Stimulated activated CD4-positive, alpha-beta T cell treated with anti-CD3 and anti-CD28 coated beads, Interleukin-2, amount 100 ng/mL, for 24 hours (primary cell): ENCODE results near the gene PPME1.
A peak's percentile ranks its signal among the peaks of the same experiment; 100 is the strongest.
"Not testable (repeated sequence)": the region's sequence is repeated elsewhere in the genome, so short reads cannot be mapped to it uniquely, and the experiment has no call there.

Experiments used
- DNase-seq, 2 donors: peaks; one replicate each; pipeline ENCODE4 v3.0.0-alpha.2; 2020

PPME1 gene, protein sequence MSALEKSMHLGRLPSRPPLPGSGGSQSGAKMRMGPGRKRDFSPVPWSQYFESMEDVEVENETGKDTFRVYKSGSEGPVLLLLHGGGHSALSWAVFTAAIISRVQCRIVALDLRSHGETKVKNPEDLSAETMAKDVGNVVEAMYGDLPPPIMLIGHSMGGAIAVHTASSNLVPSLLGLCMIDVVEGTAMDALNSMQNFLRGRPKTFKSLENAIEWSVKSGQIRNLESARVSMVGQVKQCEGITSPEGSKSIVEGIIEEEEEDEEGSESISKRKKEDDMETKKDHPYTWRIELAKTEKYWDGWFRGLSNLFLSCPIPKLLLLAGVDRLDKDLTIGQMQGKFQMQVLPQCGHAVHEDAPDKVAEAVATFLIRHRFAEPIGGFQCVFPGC

DNA sequence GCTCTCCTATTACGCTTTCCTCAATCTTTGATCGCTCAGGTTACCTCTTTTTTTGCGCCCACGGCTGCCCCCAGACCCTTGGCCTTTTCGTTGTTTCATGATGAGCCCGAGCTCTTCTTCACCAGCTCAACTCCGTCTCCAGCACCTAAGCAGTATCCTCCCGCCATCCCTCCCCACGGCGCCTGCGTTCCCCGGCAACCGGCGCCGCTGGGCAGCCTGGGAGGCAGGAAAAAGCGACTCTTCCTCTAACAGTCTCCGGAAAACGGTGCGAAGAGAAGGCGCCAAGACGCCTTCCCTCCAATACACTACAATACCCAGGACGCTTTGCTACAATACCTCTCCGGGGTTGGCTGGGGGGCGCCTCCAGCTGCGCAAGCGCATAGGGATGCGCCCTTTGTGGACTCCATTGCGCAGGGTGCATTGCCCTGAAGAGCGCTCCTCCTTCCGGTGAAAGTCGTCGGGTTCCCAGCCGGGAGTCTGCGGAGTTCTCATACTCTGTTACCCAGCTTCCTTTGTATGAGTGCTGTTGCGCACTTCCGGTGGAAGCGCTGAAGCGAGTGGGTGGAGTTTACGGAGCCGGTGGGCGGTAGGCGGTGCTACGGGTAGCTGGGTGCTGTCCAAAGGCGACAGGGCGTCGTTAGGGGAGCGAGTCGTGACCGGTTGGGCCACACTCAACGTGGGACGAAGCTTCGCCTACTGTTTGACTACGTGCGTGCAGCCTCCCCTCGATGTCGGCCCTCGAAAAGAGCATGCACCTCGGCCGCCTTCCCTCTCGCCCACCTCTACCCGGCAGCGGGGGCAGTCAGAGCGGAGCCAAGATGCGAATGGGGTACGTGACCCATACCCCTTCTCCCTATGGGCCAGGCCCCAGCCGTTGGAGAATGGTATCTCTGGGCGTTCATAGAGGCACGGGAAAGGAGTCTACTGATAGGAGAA is at the start of gene PPME1, which contains the start of gene C2CD3:
TSS of gene PPME1 (plus strand) at position 596 of the 936 bp plus-strand sequence. CDS start at position 729, 133 bp downstream.
TSS of gene C2CD3 (minus strand) at position 309 of the 936 bp plus-strand sequence. CDS start at position 99, 210 bp downstream.
- peak; percentile 94 to 96 for DNase-seq

GRCh38 chr11:74121804-74122203 is 49.3 kb upstream of the PPME1 start:
- DNase-seq: no peak

DNA sequence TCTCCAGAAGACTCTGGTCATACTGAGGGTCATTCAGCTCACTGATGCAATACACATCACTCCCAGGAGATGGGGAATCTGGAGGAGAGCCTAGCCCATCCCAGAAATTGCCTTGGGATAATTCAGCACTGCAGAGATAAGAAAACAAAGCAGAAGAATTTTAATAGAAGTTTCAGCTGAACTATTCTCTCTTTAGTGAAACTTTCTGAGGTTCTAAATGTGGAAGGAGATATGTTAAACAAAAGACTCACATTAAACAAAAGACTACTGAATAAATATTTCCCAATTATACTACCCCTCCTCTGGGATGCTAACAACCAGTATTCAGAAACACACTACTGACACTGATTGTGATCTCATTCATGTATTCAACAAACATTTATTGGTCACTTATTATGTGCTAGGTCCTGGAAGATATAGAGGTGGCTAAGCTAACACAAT is 48.1 kb upstream of the PPME1 start:
- no peak for DNase-seq

DNA sequence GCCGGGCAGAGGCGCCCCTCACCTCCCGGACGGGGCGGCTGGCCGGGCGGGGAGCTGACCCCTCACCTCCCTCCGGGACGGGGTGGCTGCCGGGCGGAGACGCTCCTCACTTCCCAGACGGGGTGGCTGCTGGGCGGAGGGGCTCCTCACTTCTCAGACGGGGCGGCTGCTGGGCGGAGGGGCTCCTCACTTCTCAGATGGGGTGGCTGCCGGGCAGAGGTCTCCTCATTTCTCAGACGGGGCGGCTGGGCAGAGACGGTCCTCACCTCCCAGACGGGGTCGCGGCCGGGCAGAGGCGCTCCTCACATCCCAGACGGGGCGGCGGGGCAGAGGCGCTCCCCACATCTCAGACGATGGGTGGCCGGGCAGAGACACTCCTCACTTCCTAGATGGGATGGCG is 42.0 kb upstream of the PPME1 start:
- not testable (repeated sequence) for DNase-seq

DNA sequence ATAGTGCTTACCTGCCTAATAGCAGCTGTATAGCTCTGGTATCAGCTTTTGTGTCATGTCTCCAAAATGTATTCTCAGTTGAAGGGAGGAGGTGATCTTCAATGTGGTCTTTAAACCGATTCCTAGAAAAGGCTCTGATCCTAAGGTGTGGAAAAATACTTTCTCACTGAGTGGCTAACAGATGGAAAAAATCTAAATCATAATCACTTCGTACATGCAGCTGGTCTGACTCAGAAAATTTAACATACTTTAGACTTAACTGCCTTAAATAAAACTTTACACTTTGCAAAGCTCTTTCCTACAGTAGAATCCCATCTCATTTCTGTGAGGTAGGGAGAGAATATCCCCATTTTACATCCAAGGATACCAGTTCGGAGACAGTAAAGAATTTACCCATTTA is 38.3 kb upstream of the PPME1 start:
- no peak for DNase-seq

- no peak for DNase-seq
These were observed 37.7 kb upstream of the PPME1 start for GRCh38 chr11:74133436-74133835.

- no peak for DNase-seq
These were observed 36.4 kb upstream of the PPME1 start for GRCh38 chr11:74134661-74135060.

- DNase-seq: no peak
These were observed 35.8 kb upstream of the PPME1 start for GRCh38 chr11:74135127-74135840.

- DNase-seq: no peak
These were observed 33.1 kb upstream of the PPME1 start for GRCh38 chr11:74138021-74138420.

DNA sequence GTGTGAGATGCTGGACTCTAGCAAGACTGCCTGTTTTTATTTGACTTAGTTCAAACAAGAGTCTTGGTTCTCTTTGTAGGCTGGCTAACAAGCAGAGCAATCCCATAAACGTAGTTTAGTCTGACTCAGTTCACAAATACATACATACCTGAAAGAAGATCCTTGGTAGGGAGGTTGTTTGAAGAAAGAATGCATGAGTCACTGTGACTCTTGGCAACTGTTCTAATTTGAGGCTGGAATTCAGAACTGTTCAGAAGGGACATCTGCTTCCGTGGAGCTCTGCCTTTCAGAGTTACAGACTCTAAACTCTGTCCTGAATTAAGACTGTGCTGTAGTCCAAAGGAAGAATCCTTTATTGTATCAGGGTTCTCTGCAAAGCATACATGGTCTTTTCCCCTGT is 32.5 kb upstream of the PPME1 start:
- no peak for DNase-seq

DNA sequence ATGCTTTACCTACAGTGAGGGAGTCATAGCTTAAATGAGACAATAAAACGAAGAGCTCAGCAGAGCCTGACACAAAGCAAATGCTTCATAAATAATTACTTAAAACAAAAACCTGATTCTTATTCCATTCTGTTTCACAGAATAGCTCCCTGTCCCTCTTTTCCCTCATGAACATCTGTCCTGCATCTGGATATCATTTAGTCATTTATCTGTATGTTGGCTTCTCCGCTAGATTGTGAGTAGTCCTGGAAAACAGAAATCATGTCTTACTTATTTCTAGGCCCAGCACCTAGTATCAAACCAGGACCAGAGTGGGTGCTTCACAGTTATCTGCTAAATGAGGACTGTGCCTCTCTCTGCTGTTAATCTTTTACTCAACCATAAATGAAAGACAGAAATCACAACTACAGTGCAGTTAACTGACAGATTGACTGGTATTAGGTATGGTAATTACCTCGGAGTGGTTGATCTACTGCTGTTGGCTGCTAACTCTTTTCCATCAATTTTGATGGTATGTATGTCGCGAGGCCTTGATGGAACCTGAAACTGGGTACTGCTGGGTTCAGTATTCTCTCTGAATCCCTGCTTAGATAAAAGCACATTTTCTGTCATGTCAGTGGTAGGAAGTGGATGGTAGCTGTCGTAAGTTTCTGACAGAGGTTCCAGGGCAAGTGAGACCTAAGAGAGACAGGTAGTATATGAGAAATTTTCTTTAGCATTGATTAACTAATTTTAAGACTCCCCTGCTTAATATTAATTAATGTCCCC is 31.8 kb upstream of the PPME1 start:
- no peak for DNase-seq

GRCh38 chr11:74139919-74140431 is 31.1 kb upstream of the PPME1 start:
- DNase-seq: not testable (repeated sequence)

DNA sequence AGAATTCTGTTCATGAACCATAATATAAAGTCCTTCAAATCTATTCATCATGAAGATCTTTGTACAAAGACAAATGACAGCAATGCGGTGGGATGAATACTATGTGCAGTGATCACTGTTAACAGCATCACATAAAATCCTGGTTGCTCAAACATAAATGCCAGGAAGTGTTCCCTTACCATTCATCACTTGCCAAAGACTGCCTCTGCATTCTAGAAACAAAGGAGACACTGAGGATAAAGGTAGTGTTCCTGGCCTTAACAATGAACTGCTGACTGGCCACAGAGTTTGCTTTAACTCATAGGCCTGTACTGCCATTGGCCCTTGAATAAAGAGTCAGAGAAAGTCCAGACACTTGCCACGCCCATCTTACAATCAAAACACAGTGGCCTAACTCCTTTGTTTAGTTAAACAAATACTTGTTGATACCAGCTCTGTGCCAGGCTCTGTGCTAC is 29.8 kb upstream of the PPME1 start:
- DNase-seq: no peak

DNA sequence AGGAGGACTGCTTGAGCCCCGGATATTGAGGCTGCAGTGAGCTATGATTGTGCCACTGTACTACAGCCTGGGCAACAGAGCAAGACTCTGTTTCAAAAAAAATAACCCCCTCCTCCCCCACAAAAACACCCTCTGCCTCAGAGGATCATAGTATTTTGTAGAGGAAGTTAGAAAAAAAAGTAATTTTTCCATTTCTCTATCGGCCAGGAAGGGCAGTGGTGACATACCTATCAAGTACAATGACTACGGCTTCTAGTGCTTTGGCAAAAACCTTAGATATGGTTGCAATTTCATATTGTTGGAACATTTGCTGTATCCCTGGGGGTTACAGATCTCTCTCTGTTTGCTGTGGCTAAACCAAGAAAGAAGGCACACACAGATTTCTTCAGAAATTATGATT is 29.2 kb upstream of the PPME1 start:
- no peak for DNase-seq

DNA sequence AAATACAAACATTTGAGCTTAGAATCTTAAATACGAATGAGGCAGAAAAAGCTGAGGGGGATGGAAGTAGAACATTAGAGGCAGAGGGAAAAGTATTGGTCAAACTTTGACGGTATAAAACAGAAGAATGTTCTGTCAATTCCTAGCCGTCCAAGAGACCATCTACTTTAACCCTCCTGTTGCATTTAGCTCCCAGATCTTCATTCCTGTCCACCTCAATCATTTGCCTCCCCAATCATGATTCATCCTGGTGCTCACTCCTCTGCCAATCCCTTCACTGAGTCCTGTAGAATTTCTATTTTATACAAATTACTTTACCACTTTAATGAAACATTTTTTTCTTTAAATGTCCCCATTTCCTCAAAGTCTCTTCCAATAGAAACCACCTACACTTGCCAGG is 28.5 kb upstream of the PPME1 start:
- DNase-seq: no peak

GRCh38 chr11:74144592-74144991 is 26.5 kb upstream of the PPME1 start:
- no peak for DNase-seq

DNA sequence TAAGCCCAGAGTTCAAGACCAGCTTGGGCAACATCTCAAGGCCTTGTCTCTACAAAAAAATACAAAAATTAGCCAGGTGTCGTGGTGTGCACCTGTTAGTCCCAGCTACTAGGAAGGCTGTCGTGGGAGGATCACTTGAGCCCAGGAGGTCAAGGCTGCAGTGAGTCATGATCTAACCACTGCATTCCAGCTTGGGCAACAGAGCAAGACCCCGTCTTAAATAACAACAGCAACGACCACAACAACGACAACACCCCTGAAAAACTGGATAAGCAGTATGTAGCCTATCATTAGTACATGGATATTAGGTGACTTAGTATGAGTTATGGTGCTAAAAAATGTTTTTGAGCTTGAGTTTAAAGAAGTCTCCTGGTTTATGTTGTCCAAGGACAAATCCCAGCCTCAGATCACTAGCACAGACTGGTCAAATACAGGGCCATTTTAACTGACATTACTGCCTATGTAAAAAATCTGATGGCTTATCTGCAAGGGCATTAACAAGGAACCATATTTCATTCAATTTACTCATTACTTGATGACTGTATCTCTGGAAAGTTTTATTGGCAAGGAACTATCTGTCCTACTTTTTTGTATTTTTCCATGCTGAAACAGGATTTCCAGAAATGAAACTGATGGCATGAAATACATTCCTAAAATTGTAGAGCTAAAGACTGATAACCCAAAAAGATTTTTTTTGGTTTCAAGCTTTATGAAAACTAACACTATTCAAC is 23.7 kb upstream of the PPME1 start:
- no peak for DNase-seq

DNA sequence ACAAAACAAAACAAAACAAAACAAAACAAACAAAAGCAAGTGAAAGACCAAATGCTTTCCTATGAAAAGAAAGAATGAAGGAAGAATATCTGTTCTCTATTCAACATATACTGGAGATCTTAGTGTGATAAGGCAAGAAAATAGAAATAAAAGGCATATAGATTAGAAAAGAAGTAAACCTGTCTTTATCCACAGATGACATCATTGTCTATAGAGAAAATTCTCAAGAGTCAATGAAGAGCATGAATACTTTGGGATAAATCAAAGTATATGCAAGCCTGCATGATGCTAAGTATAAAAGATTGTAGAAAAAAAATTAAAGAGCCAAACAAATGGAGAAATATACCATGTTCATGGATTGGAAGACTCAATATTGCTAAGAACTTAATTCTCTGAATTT is 17.9 kb upstream of the PPME1 start:
- DNase-seq: no peak

DNA sequence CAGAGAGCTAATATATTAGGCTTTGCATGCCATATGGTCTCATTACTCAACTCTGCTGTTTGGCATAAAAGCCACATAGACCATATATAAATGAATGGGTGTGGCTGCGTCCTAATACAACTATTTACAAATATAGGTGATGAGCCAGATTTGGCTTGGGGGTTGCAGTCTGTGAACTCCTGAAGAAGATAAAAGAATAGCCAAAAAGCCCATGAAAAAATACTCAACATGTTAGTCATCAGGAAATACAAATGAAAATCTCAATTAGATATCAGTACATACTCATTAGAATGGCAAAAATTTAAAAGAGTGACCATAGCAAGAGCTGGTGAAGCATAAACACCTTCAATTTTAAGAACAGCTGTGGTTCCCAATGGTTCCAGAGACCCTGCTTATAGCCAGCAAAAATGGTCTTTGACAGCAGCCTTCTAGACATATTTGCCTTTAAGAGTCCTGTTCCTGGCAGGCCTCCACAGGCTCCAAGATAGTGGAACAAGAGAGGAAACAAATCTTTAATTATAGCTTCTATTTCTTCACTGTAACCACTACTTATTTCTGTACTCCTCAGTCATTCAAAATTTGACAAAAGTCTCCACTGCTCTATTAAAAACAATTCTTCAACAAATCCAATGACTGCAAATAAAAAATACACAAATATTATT is 16.3 kb upstream of the PPME1 start:
- DNase-seq: no peak

- no peak for DNase-seq
These were observed 13.9 kb upstream of the PPME1 start for GRCh38 chr11:74157169-74157568.

DNA sequence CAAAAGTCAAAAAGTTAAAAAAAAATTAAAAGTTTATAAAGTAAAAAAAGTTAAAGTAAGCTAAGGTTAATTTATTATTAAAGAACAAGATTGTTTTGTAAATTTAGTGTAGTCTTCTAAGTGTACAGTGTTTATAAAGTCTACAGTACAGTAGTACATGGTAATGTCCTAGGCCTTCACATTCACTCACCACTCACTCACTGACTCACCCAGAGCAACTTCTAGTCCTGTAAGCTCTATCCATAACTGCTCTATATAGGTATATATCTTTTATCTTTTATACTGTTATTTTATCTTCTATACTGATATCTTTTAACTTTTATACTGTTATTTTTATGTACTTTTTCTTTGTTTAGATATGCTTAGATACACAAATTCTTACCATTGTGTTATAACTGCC is 11.4 kb upstream of the PPME1 start:
- DNase-seq: no peak
